Activated naive CD8-positive, alpha-beta T cell treated with anti-CD3 and anti-CD28 coated beads, Interleukin-2, amount 10 ng/mL, durations not matched to agents 7 days and 5 days (primary cell): ENCODE results near the gene ACBD7. TPM values are rescaled to one million over a fixed set of nuclear protein-coding genes. Genes with fewer than 3 reads are reported as not detected.

Experiments used
- ATAC-seq: fragments of 150-1000 bp; cut with Tn5 transposase; one replicate; pipeline ENCODE4 v1.10.0; 2021; ENCODE audit warnings: low read depth, moderate library complexity
- POLR2A ChIA-PET: fragments of 350-600 bp; sonication (Branson Sonifier 250); formaldehyde crosslinking; loops from one replicate; lab custom pipeline; 2021; ENCODE audit warnings: antibody characterized with exemption; lab: Charles Lee
- DNase-seq: peaks from one replicate; pipeline ENCODE4 v3.0.0; 2021
- H3K27ac Mint-ChIP-seq: one replicate; pipeline ENCODE4 v1.8.0; 2022; ENCODE audit warnings: mild to moderate bottlenecking, mixed read lengths
- H3K27me3 Mint-ChIP-seq: one replicate; pipeline ENCODE4 v1.8.0; 2022; ENCODE audit warnings: mild to moderate bottlenecking, moderate library complexity, mixed read lengths
- H3K36me3 Mint-ChIP-seq: one replicate; pipeline ENCODE4 v1.8.0; 2021; ENCODE audit warnings: mild to moderate bottlenecking, mixed read lengths
- H3K4me1 Mint-ChIP-seq: one replicate; pipeline ENCODE4 v1.8.0; 2021; ENCODE audit warnings: mixed read lengths
- H3K4me3 Mint-ChIP-seq: one replicate; pipeline ENCODE4 v1.8.0; 2022; ENCODE audit warnings: mild to moderate bottlenecking, moderate library complexity, mixed read lengths
- H3K9me3 Mint-ChIP-seq: one replicate; pipeline ENCODE4 v1.8.0; 2021; ENCODE audit warnings: mixed read lengths
- total RNA-seq, 2 experiments: library from RNA; stranded (reverse); gene quantifications; one replicate each; pipeline ENCODE4 v1.2.3, GENCODE V29; 2021

The ACBD7 gene
- total RNA-seq = 1 to 10 TPM; 1.5 to 1.8 TPM

GRCh38 chr10:15088428-15089261 lies at the start of gene ACBD7:
ACBD7 (minus strand) TSS chr10:15088776; CDS start chr10:15088728, 48 bp downstream.
- ATAC-seq (peak; percentile 100), DNase-seq (peak; percentile 90)
- no peaks in the 10 kb centered on the region for H3K27me3 Mint-ChIP-seq
- POLR2A ChIA-PET = no interaction called here
- no peaks in the 10 kb centered on the region for H3K4me1 Mint-ChIP-seq
- peak within 1 kb of the TSS; percentile 73 for H3K4me3 Mint-ChIP-seq
- peak within 1 kb of the TSS; percentile 51 for H3K27ac Mint-ChIP-seq
- no peaks in the 10 kb centered on the region for H3K36me3 Mint-ChIP-seq
- H3K9me3 Mint-ChIP-seq = no peaks in the 10 kb centered on the region

GRCh38 chr10:15137636-15138035 lies 49.1 kb upstream of the ACBD7 start:
- H3K27me3 Mint-ChIP-seq = no peaks in the 10 kb centered on the region
- ATAC-seq (no peak), DNase-seq (no peak)
- POLR2A ChIA-PET = interaction anchor here (0.6 kb wide), 1 partner anchor 20 kb away, joined by 4 read pairs; no protein-coding TSS in a partner anchor
- H3K36me3 Mint-ChIP-seq = peaks cover 44% of the 10 kb centered on the region
- no peak overlapping the region for H3K27ac Mint-ChIP-seq
- no peak overlapping the region for H3K4me3 Mint-ChIP-seq
- H3K9me3 Mint-ChIP-seq = no peaks in the 10 kb centered on the region
- H3K4me1 Mint-ChIP-seq = peaks cover 16% of the 10 kb centered on the region

DNA sequence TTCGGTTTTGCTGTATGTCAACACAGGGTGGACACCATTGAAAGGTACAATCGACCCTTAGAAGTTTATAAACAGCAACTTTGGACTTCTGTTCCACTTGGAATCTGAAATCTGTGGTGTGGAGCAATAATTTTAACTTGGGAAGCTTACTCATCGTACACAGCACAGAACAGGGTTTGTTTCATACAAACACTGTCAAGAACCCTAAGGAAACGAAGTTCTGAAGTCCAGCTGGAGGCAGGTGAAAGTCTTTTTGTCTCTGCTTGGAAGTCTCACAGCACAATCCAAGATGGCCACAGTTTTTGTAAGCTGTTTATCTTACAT lies 48.4 kb upstream of the ACBD7 start:
- Mint-ChIP-seq H3K27me3 (no peaks in the 10 kb centered on the region), H3K27ac (no peak overlapping the region), H3K4me1 (peaks cover 12% of the 10 kb centered on the region), H3K9me3 (no peaks in the 10 kb centered on the region), H3K36me3 (peaks cover 44% of the 10 kb centered on the region), H3K4me3 (no peak overlapping the region)
- ATAC-seq (no peak), DNase-seq (no peak)
- POLR2A ChIA-PET = interaction anchor here (0.6 kb wide), 1 partner anchor 14 kb away, joined by 4 read pairs; no protein-coding TSS in a partner anchor

GRCh38 chr10:15136129-15137035 lies 47.8 kb upstream of the ACBD7 start:
- Mint-ChIP-seq H3K27ac (no peak overlapping the region), H3K36me3 (peaks cover 48% of the 10 kb centered on the region), H3K27me3 (no peaks in the 10 kb centered on the region), H3K4me1 (peaks cover 6% of the 10 kb centered on the region), H3K9me3 (no peaks in the 10 kb centered on the region), H3K4me3 (no peak overlapping the region)
- POLR2A ChIA-PET = interaction anchor here (0.6 kb wide), 1 partner anchor 13 kb away, joined by 4 read pairs; no protein-coding TSS in a partner anchor
- DNase-seq = no peak
- no peak for ATAC-seq

DNA sequence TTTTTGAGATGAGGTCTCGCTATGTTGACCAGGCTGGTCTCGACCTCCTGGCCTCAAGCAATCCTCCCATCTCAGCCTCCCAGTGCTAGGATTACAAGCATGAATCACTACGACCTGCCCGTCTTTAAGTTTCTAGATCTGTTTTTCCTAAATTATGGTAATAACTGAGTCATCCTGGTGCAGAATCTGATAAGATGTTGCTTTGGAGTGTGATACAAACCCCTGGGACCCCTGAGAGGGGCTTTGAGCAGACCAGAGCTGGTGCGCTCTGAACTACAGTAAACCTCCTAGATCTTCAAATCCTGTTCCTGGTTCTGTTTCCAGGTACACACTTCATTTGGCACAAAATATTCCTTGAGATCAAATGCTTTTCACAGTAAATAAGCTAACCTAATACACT lies 42.8 kb upstream of the ACBD7 start:
- Mint-ChIP-seq H3K27ac (no peak overlapping the region), H3K27me3 (no peaks in the 10 kb centered on the region), H3K4me3 (no peak overlapping the region), H3K36me3 (peaks cover 52% of the 10 kb centered on the region), H3K4me1 (no peaks in the 10 kb centered on the region), H3K9me3 (no peaks in the 10 kb centered on the region)
- POLR2A ChIA-PET = no interaction called here
- DNase-seq = no peak
- no peak for ATAC-seq

DNA sequence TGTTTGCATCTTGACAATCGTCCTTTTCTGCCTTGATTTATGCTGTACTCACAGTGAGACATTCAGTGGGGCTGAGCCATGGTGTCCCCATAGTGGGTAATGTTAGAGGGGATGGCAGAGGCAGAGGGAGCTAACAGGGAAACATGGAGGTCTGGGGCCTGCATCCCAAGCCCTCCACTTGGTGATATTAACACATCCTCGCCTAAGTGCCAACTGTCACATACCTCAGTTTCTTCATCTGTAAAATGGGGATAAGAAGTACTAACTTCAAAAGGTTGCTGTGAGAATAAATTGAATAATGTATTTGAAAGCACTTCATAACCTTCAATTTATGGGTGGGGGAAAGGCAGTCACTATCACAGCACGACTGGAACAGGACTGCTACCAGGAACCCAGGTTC lies 36.3 kb upstream of the ACBD7 start:
- H3K27me3 Mint-ChIP-seq = no peaks in the 10 kb centered on the region
- peaks cover 7% of the 10 kb centered on the region for H3K4me1 Mint-ChIP-seq
- DNase-seq (no peak), ATAC-seq (no peak)
- no peaks in the 10 kb centered on the region for H3K9me3 Mint-ChIP-seq
- no peak overlapping the region for H3K27ac Mint-ChIP-seq
- POLR2A ChIA-PET = no interaction called here
- peaks cover 40% of the 10 kb centered on the region for H3K36me3 Mint-ChIP-seq
- H3K4me3 Mint-ChIP-seq = no peak overlapping the region

GRCh38 chr10:15124190-15124589 lies 35.6 kb upstream of the ACBD7 start:
- H3K27me3 Mint-ChIP-seq = no peaks in the 10 kb centered on the region
- DNase-seq (no peak), ATAC-seq (no peak)
- H3K36me3 Mint-ChIP-seq = peaks cover 43% of the 10 kb centered on the region
- POLR2A ChIA-PET = no interaction called here
- H3K9me3 Mint-ChIP-seq = no peaks in the 10 kb centered on the region
- H3K27ac Mint-ChIP-seq = no peak overlapping the region
- H3K4me3 Mint-ChIP-seq = no peak overlapping the region
- H3K4me1 Mint-ChIP-seq = peaks cover 7% of the 10 kb centered on the region

- ATAC-seq = no peak
- peaks cover 43% of the 10 kb centered on the region for H3K36me3 Mint-ChIP-seq
- H3K4me1 Mint-ChIP-seq = peaks cover 7% of the 10 kb centered on the region
- H3K4me3 Mint-ChIP-seq = no peak overlapping the region
- no peak for DNase-seq
- H3K27ac Mint-ChIP-seq = no peak overlapping the region
- H3K27me3 Mint-ChIP-seq = no peaks in the 10 kb centered on the region
- POLR2A ChIA-PET = interaction anchor here (0.7 kb wide), 1 partner anchor 255 kb away, joined by 5 read pairs; no protein-coding TSS in a partner anchor
- H3K9me3 Mint-ChIP-seq = no peaks in the 10 kb centered on the region
Observed at GRCh38 chr10:15123749-15124184, 35.2 kb upstream of the ACBD7 start.

- Mint-ChIP-seq H3K27me3 (no peaks in the 10 kb centered on the region), H3K9me3 (no peaks in the 10 kb centered on the region), H3K4me1 (peaks cover 7% of the 10 kb centered on the region), H3K36me3 (peaks cover 37% of the 10 kb centered on the region), H3K4me3 (no peak overlapping the region), H3K27ac (no peak overlapping the region)
- no peak for DNase-seq
- ATAC-seq = no peak
- POLR2A ChIA-PET = interaction anchor here (0.7 kb wide), 1 partner anchor 14 kb away, joined by 4 read pairs; no protein-coding TSS in a partner anchor
Observed at GRCh38 chr10:15122477-15123030, 34.0 kb upstream of the ACBD7 start.

GRCh38 chr10:15121707-15122106 lies 33.1 kb upstream of the ACBD7 start:
- Mint-ChIP-seq H3K9me3 (no peaks in the 10 kb centered on the region), H3K36me3 (peaks cover 37% of the 10 kb centered on the region), H3K27me3 (no peaks in the 10 kb centered on the region), H3K27ac (no peak overlapping the region), H3K4me3 (no peak overlapping the region), H3K4me1 (peaks cover 7% of the 10 kb centered on the region)
- POLR2A ChIA-PET = no interaction called here
- no peak for ATAC-seq
- DNase-seq = no peak

DNA sequence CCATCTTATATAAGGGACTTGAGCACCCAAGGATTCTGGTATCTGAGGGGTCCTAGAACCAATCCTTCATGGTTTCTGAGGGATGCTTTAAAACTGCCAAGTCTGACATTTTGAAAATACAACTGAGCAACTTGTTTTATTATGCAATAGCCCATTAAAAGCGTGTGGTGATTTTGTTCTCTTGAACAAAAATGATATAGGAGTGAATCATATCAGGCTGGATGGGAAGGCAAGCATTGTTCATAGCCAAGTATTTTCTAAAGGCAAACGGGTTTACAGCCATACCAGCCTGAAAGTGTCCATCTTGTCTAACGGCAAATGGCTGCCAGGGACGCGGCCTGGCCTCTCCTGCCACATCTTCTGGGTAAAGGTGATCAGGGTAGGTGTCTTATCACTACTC lies 31.9 kb upstream of the ACBD7 start:
- POLR2A ChIA-PET = no interaction called here
- no peak overlapping the region for H3K27ac Mint-ChIP-seq
- no peak for ATAC-seq
- no peak for DNase-seq
- no peaks in the 10 kb centered on the region for H3K27me3 Mint-ChIP-seq
- no peaks in the 10 kb centered on the region for H3K9me3 Mint-ChIP-seq
- H3K4me1 Mint-ChIP-seq = peaks cover 7% of the 10 kb centered on the region
- H3K36me3 Mint-ChIP-seq = peaks cover 30% of the 10 kb centered on the region
- H3K4me3 Mint-ChIP-seq = no peak overlapping the region

GRCh38 chr10:15118615-15119014 lies 30.0 kb upstream of the ACBD7 start:
- Mint-ChIP-seq H3K27ac (no peak overlapping the region), H3K9me3 (no peaks in the 10 kb centered on the region), H3K27me3 (no peaks in the 10 kb centered on the region), H3K4me3 (no peak overlapping the region), H3K36me3 (peaks cover 24% of the 10 kb centered on the region), H3K4me1 (peaks cover 2% of the 10 kb centered on the region)
- ATAC-seq = no peak
- POLR2A ChIA-PET = no interaction called here
- DNase-seq = no peak

- Mint-ChIP-seq H3K27me3 (no peaks in the 10 kb centered on the region), H3K27ac (no peak overlapping the region), H3K4me3 (no peak overlapping the region), H3K4me1 (no peaks in the 10 kb centered on the region), H3K36me3 (peaks cover 25% of the 10 kb centered on the region), H3K9me3 (no peaks in the 10 kb centered on the region)
- DNase-seq = no peak
- POLR2A ChIA-PET = no interaction called here
- ATAC-seq = no peak
Observed at GRCh38 chr10:15116225-15116624, 27.6 kb upstream of the ACBD7 start.
